ENCODE results near the gene EXOC3L1.

- TF ChIP-seq, protein P1, sequence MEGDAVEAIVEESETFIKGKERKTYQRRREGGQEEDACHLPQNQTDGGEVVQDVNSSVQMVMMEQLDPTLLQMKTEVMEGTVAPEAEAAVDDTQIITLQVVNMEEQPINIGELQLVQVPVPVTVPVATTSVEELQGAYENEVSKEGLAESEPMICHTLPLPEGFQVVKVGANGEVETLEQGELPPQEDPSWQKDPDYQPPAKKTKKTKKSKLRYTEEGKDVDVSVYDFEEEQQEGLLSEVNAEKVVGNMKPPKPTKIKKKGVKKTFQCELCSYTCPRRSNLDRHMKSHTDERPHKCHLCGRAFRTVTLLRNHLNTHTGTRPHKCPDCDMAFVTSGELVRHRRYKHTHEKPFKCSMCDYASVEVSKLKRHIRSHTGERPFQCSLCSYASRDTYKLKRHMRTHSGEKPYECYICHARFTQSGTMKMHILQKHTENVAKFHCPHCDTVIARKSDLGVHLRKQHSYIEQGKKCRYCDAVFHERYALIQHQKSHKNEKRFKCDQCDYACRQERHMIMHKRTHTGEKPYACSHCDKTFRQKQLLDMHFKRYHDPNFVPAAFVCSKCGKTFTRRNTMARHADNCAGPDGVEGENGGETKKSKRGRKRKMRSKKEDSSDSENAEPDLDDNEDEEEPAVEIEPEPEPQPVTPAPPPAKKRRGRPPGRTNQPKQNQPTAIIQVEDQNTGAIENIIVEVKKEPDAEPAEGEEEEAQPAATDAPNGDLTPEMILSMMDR (IDR thresholded peaks at IDR 0.05), result no peak
- TF ChIP-seq POLR2A (IDR thresholded peaks at IDR 0.05), result no peak
Measured at GRCh38 chr16:67190448-67191399, 788 bp upstream of the EXOC3L1 start.
